Upper lobe of left lung (tissue), 4 donors: ENCODE measurements around the gene HNRNPM.

Experiments
- POLR2AphosphoS5 ChIP-seq, 2 donors: sonication (generic); formaldehyde crosslinking; IDR thresholded peaks; one replicate each; pipeline ENCODE4 v1.5.1; 2017; ENCODE audit warnings: antibody characterized with exemption in 2 of 2
- TF ChIP-seq, protein P1 (sequence below), 6 experiments: fragments of 450-650 bp in 4 of 6; fragments of 200-600 bp in 2 of 6; sonication (generic) in 2 of 6; IDR thresholded peaks; one replicate each; pipeline ENCODE4 v1.5.1; 2016 to 2019; ENCODE audit warnings: antibody characterized with exemption in 6 of 6

DNA sequence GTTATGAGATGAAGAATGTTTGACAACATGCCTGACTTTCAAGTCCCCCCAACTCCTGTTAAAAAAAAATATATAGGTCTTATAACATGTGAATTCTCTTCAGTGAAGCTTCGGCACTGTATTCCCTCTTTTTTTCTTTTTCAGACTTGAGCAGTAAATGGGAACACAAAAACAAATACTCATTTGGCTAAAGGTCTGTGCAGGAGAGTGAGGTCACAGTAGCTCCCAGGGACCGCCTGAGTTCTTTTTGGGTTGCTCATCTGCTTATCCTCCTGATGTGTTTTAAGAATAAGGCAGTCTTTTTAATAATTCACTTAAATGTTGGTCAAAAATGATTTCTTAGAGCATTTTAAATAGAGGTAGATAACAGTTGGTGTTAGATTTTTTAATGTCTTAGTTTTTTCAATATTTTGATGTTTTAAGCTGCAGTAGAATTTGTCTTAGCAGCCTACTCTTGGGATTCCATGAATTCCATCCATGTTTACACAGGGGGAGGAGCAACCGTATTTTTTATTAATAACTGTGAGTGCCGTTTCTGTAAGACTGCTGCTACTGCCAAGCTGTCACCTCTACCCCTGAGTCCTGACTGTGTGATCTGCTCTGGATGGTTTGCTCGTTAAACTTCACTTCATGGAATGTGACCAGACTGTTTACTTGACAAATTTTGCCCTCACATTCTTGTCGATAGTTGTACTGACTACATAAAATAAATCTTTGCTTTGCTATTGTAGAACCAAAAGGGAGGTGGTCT is 14.9 kb downstream of the HNRNPM start:
- TF ChIP-seq, protein P1, sequence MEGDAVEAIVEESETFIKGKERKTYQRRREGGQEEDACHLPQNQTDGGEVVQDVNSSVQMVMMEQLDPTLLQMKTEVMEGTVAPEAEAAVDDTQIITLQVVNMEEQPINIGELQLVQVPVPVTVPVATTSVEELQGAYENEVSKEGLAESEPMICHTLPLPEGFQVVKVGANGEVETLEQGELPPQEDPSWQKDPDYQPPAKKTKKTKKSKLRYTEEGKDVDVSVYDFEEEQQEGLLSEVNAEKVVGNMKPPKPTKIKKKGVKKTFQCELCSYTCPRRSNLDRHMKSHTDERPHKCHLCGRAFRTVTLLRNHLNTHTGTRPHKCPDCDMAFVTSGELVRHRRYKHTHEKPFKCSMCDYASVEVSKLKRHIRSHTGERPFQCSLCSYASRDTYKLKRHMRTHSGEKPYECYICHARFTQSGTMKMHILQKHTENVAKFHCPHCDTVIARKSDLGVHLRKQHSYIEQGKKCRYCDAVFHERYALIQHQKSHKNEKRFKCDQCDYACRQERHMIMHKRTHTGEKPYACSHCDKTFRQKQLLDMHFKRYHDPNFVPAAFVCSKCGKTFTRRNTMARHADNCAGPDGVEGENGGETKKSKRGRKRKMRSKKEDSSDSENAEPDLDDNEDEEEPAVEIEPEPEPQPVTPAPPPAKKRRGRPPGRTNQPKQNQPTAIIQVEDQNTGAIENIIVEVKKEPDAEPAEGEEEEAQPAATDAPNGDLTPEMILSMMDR (IDR thresholded peaks at IDR 0.05), result no peak
- no peak for TF ChIP-seq POLR2AphosphoS5 (IDR thresholded peaks at IDR 0.05)
